Medulla oblongata (tissue), 1 donor: ENCODE data around the gene CGB1.
"Not testable (repeated sequence)": the region's sequence is repeated elsewhere in the genome, so short reads cannot be mapped to it uniquely, and the experiment has no call there.

ENCODE experiments used
- DNase-seq: peaks from one replicate; pipeline ENCODE4 v3.0.0-alpha.2; 2015; ENCODE audit errors: extremely low spot score

Gene CGB1

DNA sequence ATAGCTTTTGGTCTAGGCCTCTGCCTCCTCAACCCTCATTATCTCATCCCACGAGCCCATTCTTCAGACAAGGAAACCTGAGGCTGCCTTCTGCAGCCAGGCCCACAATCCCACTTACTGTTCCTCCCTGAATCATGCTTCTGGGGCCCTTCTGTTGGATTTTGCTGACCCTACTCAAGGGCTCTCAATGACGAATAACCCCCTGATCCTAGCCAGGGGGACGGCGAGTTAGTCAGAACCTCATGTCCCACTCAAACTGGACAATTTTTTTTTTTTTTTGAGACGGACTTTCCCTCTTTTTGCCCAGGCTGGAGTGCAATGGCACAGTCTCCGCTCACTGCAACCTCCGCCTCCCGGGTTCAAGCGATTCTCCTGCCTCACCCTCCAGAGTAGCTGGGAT lies 14.6 kb downstream of the CGB1 start:
- DNase-seq = no peak

DNA sequence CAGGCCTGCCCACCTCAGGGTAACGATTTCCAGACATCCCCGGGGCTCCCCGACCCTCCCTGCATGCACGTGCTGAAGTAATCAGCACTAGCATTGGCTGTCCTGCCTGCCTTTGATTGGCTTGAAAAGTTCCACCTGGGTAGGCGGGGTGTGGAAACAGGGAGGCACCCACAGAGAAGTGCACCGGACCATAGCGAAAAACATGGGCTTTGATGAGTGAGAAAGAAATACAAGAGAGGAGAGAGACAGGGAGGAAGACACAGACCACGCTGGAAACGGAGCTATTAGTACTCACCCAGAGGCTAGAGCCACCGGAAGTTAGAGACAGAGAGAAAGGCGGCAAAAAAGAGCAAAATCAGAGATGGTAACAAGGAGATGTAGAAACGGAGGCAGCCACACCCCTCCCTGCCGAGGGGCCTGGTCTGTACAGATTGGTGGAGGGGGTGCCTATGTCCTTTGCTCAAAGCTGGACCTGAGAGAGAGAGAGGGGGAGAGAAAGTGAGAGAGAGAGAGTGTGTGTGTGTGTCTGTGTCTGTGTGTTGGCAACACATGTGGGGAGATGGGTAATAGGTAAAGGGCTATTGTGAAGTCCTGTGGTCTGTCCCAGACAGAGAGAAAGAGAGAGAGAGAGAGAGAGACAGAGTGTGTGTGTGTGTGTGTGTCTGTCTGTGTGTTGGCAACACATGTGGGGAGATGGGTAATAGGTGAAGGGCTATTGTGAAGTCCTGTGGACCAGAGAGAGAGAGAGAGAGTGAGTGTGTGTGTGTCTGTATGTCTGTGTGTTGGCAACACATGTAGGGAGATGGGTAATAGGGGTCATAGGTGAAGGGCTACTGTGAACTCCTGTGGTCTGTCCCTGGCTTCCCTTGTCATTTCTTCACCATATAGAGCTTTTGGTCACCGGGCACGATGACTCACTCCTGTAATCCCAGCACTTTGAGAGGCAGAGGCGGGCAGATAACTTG lies 15.5 kb downstream of the CGB1 start:
- DNase-seq = no peak

DNA sequence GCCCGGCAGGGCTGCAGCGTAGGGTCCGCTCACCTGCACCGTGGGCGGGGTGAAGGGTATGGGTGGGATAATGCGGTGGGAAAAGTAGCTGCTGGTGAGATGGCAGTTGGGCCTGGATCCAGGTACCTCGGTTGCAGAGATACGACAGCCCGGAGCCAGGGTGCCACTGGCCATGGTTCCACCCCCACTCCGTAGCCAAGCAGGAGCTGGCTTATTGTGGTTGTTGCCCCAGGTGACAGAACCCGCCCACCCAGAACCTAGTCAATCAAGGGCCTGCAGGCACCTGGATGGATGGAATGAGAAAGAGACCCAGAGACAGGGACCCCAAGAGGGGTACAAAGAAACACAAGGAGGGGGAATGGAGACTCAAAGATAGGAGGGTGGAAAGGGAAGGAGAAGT lies 16.4 kb downstream of the CGB1 start:
- no peak for DNase-seq

DNA sequence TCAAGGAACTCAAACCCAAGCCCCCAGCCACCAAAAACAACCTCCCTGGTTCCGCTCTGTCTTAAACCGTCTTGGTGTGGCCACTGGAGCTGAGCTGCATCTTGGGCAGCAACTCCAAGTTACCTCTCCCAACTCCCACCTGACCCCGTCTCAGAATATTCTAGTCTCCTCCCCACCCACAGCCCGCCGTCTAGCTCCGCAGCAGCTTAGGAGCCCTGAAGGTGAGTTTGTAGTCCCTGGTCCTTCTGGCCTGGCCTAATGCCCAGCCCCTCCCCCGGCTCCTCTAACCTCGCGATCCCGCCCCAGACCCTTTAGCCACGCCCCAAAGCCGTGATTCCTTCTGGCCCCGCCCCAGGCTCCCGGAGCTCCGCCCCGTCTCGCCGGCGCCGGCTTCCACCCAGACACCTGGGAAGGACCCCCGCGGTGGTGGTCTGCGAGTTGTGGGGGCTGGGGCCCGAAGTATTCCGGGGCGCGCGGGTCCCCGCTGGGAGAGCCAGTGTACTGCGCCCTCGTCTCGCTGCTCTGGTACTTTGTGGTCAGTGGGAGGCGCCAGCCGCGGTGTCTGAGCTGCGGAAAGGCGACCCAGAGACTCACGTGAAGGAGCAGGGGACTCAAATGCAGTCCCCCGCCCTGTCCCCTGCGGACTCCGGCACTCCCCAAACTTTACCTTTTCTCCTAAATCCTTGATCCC lies 17.3 kb downstream of the CGB1 start:
- peak; percentile 39 for DNase-seq

DNA sequence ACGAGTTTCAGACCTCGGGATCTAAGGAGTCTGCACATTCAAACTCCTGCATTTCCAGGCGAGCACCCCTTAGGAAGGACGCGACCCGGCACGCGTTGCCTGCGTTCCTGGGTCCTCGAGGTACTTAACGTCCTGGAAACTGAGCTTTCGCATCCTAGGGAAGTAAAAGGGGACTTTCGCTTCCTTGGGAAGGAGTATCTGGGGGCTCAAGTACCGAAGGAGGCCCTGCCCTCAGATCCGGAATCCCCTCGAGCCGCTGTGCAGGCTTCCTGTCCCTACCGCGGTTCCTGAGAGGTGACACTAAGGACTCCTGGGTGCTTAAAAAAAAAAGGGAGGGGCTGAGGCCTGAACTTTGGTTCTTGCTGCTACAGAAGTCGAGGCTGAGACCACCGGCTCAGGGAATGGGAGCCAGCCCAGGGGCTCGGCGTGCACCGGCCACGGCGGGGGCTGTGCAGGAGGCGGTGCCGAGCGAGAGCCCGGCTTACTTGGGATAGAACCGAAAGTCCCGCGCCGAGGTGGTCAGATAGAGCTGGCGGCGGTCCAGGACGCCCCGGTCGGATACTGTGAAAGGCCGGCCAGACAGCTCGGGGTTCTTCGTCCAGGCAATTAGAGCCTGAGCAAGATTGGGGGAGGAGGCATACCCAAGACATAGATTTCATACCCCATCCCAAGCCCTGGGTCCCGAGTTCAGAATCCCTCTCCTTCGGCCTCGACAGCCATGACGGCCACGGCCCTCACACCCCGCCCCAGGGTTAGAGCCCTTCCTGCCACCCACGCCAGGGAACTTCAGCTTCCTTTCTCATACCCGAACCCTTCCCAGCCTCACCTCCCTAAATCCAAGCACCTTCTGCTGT lies 18.1 kb downstream of the CGB1 start:
- DNase-seq = not testable (repeated sequence)

DNA sequence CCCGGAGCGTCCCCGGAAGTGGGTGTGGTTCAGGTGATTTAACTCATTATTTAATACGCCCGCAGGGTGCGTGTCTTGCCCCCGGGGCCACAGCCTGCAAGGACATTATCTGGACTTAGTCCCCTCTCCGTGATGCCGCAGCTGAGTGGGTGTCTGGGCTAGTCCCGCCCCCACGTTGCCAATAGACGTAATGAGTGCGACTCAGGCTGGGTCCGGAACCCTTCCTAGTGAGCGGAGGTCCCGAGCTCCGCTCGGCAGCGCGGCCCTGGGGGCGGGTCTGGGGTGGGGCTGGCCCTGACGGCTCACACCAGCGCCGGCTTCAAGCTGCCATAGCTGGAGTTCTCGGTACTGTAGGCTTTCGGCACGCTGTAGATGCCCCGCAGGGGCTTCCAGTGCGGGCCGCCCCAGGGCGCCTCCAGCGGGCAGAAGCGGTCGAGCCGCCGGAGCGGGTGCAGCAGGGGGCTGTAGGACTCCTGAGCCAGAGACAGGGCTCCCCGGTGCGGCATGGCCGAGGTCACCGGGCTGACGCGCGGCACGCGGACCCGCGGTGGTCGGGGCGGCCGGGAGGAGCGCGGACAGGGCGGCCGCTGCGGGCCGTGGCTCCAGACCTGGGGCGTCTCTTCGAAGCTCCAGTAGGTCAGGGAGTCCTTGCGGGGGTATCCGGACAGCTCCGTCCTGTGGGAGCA lies 18.9 kb downstream of the CGB1 start:
- no peak for DNase-seq

DNA sequence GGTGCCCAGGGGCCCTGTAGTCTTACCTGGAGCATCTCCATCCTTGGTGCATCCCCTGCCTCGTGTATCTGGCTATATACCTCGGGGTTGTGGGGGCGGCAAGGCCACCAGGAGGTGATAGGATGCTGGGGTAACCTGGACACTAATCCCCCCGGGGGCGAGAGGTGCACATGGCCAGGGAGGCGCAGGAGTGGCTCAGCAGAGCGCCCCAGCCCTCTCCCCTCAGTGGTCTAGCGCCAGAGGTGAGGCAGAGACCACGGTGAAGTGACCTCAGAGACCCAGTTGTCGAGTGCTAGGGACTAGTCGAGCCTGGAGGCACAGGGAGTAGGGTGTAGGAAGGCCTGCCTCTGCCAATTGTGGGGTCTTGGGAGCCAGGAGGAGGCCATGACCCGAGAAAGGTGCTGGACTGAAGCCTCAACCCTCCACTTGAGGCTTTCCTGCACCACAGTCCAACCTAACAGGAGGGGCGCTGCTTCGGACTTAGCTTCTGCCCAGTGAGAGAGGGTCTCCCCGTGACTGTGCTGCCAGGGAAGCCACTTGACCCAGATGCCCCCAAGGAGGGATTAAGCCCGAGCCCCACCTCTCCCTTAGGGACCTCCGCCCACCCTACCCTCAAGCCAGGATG lies 19.5 kb downstream of the CGB1 start, which contains the start of gene LHB:
TSS of gene LHB (minus strand) at position 51 of the 625 bp plus-strand sequence. CDS start at position 41, 10 bp downstream.
- no peak for DNase-seq

DNA sequence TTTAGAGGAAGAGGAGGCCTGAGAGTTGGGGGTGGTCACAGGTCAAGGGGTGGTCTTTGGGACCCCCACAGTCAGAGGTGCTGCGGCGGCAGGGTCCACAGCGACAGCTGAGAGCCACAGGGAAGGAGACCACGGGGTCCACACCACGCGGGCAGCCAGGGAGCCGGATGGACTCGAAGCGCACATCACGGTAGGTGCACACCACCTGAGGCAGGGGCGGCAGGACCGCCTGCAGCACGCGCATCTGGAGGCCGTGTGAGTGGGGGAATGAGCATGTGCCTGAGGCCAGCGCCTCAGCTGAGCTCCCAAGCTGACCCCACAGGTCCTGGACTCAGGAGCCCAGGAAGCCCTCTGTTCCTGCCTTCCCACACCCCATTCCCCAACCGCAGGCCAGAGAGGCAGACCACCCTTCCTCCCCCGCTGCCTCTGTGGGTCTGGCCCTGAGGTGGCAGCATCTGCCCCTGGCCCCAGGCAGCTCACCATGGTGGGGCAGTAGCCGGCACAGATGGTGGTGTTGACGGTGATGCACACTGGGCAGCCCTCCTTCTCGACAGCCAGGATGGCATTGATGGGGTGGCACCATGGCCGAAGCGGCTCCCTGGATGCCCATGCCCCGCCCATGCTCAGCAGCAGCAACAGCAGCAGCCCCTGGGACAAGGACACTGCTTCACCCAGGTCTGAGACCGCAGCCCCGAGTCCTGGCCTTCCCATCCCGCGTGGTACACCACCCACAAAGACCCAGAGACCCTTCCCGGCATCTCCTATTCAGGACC lies 20.4 kb downstream of the CGB1 start:
- no peak for DNase-seq

DNA sequence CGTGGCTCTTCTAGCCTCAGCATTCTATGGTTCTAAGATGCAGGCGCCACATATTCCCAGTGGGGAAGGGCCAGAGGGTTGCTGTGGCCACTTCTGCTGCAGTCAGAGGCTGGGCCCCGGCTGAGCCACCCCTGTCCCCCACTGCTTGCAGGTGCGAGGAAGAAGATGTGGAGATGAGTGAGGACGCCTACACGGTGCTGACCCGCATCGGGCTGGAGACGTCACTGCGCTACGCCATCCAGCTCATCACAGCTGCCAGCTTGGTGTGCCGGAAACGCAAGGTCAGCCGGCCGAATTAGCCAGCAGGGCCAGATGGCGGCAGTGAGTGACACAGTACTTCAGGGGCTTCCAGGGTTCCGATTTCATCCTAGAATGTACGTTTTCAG lies 21.8 kb downstream of the CGB1 start:
- no peak for DNase-seq

DNA sequence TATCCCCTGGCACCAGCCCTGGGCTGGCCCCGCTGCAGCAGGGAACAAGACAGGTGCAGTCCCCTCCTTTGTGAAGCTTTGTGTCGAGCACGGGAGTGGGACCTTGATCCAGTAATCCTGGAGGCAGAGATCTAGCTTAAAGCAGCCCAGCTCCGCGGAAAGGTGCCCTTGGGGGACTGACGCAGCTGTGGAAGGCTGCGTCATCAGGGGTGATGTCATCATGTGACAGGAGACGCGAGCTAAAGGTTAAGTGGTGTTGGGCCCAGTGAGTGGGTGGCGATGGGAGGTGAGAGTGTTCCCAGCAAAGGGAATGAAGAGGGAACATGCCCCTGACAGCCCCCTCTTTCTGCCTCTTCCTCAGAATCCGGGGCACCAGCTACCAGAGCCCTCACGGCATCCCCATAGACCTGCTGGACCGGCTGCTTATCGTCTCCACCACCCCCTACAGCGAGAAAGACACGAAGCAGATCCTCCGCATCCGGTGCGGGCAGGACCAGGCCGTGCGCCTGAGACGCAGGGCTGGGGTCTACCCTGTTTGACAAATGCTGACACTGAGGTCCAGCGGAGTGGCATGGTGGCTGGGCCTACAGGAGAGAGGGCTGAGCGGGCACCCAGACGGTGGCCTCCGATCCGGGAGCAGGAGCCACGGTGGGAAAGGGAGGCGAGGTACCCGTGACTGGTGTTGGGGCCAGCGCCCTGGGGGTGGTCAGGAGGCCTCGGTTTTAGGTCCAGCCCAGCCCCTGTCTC lies 22.4 kb downstream of the CGB1 start:
- DNase-seq = no peak

DNA sequence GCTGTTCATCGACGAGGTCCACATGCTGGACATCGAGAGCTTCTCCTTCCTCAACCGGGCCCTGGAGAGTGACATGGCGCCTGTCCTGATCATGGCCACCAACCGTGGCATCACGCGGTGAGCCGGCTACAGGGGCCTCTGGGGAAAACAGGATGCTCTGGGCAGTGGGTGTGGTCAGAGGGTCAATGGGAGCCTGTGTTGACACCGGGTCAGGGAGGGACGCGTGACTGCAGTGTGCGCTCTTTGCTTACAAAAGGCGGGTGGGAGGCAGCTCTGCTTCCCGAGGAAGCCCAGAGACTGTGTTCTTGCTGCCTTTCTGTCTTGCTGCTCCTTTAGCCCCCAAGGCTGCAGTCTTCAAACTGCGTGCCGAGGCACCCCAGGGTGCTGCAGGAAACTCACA lies 25.5 kb downstream of the CGB1 start:
- DNase-seq = no peak

DNA sequence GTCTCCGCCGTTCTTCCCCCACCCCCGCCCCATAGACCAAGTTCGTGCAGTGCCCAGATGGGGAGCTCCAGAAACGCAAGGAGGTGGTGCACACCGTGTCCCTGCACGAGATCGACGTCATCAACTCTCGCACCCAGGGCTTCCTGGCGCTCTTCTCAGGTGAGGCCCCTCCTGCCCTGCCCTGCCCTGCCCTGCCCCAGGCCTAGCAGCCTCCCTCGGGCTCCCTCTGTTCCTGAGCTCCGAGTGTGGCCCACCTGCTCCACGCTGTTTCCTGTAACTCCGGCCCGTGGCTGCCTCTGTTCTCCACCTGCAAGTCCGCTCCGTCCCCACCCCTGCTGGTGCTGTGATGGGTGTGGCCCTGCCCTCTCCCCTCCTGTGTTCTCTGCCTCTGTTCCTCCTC lies 26.2 kb downstream of the CGB1 start:
- DNase-seq = no peak

DNA sequence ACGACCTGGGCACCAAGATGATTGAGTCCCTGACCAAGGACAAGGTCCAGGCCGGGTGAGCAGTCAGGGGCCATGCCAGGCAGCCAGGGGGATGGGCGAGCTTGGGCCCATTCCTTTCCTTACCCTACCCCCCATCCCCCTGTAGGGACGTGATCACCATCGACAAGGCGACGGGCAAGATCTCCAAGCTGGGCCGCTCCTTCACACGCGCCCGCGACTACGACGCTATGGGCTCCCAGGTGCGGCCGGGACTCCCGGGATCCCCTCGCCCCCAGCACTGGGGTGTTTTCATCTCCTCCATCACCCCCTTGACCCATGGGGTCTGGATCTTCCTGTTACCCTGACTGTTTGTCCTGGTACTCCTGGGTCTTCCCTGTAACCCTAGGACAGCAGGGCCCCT lies 26.9 kb downstream of the CGB1 start:
- DNase-seq = no peak

DNA sequence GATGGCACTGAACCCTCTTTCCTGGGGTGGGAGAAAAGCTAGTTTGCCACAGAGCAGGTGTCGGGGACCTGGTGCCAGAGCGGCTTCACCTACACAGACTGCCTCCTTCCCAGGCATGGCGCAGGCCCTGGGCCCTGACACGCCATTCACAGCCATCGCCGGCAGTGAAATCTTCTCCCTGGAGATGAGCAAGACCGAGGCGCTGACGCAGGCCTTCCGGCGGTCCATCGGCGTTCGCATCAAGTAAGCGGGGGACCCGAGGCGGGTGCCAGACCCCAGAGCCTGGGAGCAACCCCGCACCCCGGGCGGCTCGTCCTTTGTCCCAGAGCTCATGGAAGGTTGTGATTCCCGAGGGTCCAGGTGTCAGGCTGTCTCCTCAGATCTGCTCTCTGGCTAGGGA lies 29.8 kb downstream of the CGB1 start:
- DNase-seq = no peak

DNA sequence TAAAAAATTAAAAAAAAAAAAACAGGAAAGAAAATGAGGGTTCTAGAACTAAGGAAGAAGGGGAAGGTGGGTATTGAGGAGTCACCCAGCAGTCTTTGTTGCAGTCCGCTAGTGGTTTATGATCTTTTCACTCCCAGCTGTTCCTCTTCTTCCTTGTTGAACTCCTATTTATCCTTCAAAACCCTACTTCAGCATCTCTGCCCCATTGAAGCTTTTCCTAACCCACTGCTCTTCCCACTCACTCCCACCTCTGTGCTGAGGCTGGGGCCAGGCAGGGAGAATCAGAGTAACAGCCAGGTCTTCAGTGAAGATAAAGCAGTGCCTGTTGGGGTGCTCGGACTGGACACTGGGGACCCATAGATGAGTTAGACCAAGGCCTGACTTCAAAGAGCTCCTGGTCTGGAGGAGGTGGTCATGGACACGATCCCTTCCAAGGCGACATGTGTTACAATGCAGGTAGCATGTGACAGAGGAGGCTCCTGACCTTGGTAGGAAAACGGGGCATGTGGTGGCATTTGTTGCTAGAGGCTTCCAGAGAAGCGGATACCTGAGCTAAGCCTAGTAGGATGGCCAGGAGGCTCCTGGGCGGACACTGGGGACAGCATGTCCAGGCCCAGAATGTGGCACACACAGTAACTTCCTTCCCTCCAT lies 31.6 kb downstream of the CGB1 start:
- no peak for DNase-seq

DNA sequence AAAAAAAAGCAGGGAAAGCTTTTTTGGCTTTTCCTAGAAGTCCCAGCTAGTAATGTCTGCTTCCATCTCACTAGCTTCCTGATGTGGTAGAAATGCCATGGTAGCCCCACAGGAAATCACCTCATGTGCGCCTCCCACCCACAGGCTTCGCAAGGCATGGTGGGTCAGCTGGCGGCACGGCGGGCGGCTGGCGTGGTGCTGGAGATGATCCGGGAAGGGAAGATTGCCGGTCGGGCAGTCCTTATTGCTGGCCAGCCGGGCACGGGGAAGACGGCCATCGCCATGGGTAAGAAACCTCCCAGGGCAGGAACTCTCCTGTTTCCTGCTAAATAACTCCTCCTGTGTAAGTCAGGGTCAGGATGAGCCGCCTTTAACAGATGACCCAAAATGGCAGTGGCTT lies 32.6 kb downstream of the CGB1 start:
- DNase-seq = no peak

DNA sequence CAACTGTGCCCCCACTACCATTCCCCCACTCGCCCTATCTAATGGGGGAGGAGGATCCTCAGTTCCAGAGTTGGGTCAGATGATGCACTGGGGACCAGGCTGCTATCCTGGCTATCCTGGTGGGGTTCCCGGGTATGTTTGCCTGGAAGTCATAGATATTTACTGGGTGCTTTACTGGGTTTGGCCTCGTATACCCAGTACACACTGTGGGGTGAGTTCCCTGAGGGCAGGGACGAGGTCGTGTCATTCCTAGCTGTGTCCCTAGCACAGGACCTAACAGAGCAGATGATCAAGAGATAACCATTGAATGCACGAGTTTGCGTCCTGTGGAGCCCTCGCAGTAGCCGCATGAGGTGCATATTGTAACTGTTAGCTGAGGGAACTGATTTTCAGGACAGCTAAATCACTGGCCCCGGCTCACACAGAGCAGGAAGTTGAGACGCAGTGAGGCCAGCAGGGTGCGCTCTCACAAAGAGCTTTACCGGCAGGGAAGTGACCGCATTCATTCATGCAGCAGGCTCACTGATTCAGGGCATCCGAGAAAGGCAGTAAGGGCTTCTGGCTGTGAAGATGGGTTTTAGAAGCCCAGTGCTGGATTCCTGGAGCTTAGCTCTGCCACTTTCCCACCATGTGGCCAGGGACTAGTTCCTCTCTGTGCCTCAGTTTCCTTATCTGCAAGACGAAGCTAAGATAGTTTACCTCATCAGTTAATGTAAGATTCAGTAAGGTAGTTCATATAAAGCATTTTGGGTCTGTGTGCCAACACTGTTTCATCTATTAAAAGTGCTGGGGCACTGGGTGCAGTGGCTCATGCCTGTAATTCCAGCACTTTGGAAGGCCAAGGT lies 37.0 kb downstream of the CGB1 start:
- DNase-seq = no peak

DNA sequence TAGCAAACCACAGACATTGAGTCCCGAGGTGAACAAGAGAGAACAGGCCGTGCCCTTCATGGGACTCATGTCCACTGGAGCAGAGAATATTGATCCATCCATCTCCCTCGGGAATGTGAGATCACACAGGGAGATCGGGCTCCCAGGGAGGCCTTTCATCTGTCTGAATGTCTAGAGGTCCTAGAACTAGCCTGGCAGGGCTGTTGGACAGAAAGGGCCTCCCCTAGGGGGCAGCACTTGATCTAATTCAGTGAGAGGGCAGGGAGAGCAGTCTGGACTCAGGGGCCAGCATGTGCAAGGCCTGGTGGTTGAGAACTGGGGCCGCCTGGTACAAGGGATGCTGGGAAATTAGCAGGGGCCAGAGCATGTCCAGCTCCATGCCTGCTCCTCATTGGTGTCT lies 38.7 kb downstream of the CGB1 start:
- DNase-seq = no peak
